HL-60/S4 treated with phorbol 12-myristate 13-acetate at 8.2 ng/mL for 4 days and 3 days (cell line): ENCODE measurements around the gene ARHGAP23.
"Not testable (repeated sequence)": the region's sequence is repeated elsewhere in the genome, so short reads cannot be mapped to it uniquely, and the experiment has no call there.

Source experiments
- in situ Hi-C: fragments of 300-500 bp; cut with MboI; formaldehyde crosslinking; loops from 2 replicates; pipeline ENCODE4 v1.15.0; 2022; ENCODE audit warnings: low sequenced_read_pairs

The ARHGAP23 gene

DNA sequence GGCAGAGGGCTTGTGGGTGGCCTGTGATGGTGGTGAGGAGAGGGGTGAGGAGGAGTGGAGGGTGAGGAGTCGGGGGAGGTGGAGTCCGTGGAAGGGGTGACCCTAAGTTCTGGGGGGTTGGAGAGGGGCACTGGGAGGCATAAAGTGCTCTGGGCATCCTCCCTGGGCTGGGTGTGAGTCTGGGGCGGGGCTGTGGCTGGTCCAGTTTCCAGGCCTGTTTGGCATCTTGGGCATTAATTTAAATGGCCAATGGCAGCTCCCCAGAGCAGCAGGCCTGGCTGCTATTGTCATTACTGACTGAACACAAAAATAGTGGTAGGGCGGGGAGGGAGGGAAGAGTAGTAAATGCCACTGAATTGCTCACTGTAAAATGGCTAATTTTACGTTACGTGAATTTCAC lies 7.7 kb upstream of the ARHGAP23 start:
- in situ Hi-C loops, result loop anchor here (10.0 kb wide), 2 partner anchors 54 to 244 kb away; no protein-coding TSS in a partner anchor

DNA sequence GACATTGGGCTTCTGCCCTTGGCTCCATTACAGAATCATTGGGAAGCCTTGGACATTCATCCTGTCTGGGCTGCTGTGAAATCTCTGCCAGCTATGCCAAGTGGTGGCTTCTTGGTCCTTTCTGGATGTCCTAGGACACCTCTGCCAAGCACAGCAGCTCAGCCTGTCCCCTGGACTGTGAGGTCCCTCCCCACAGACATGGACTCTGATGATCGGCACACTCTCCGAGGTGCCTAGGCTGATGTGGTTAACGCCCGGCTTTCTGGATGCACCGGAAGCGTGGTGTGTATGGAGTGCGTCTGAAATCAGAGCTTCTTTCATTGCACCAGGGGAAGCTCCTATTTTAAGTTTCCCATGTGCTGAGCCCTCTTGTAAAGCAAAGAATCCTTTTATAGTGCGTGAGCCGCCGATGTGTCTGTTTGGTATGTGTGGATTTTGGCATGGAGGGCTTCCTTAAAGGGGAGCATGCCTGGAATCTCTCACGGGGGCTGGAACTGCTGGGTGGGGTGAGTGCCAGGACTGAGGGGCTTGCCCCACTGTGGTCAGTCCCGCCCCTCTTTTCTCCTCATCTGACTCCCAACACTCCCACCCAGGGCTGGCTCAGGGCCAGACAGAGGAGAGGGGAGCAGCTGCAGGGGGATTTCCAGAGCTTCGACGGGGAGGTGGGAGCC lies 7.0 kb upstream of the ARHGAP23 start:
- in situ Hi-C loops, result loop anchor here (10.0 kb wide), 2 partner anchors 53 to 243 kb away; no protein-coding TSS in a partner anchor

DNA sequence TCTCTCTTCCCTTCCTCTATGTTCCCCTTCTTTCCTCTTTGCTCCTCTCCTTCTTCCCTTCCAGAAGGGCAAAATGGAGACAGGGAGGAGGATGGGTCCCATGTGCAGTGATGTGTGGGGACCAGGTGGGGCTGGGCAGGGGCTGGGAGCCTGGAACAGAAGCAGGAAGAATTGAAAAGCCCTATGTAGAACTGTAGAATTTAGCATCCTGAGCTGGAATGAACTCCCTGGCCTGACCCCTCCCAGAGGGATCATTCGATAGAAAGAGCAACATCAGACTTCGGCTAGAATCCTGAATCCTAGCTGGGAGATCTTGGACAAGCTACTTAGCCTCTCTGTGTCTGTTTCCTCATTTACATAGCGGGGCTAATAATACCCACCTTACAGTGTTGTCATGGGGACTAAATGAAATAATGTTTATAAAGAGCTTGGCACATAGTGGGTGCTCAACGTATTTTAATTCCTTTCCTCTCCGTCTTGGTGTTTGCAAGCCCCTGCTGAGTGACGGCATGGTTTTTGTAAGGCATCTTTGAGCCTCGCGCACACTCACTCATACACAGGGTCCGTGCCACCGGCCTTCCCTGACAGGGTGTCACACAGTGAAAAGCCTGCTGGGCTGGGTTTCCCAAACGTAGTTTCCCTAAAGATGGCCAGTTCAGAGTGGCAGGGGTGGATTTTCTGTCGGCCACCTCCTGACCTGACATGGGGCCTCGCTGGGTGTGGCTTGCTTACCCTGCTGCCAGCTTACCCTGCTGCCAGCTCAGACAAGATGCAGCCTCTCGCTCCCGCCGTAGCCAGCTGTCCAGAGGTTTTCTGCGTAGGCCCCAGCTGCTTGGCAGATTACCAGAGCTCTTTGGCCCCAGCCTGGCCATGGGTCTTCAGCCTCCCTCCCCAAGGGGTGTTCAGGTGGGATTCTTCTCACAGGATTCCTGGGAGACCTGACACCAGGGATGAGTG lies 6.1 kb upstream of the ARHGAP23 start:
- in situ Hi-C loops, result loop anchor here (10.0 kb wide), 2 partner anchors 53 to 243 kb away; no protein-coding TSS in a partner anchor

DNA sequence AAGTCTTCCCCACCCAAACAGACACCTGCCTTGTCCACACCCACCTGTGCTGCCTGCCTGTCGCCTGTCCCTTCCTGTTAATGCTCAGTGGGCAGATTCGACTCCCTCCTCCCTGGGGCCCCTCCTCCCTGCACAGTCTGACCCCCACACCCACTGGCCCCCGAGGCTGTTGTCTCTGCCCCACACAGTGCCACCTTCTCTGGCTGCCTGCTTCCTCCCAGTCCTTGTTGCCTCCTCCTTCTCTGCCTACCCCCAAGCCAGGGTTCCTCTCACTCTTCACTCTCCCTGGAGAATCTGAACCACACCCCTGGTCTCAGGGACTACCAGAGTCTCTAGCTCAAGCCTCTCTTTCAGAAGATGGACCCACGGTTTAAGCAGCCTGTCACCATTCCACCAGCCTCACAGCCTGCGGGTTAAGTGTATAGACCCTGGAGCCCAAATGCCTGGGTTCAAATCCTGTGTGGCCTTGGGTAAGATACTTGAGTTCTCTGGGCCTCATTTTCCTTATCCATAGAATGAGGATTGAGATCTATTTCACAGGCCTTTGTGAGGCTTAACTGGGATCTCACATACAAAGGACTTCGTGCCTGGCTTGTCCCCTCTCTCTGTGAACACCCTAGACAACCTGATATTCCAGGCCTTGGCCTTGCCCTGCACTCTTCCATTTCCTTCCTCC lies 3.8 kb upstream of the ARHGAP23 start:
- in situ Hi-C loops, result loop anchor here (10.0 kb wide), 2 partner anchors 50 to 240 kb away; no protein-coding TSS in a partner anchor

DNA sequence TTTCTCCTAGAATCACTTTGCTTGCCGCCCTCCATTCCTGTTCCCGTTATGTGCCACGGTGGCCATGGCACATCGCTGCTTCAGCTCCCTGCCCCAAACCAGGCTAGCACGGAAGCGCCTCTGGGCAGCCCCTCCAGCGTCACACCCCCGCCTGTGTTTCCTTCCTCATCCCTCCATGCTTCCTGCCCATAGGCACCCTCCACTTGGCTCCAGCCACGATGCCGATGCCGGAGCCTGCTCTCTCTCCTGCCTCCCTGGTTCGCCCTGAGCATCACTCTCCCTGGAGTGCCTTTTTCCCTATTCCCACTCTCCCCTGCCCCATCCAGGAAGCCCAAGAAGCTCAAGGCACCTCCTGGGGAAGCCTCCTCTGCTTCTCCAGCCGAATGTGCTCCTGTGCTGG lies 3.2 kb upstream of the ARHGAP23 start:
- in situ Hi-C loops, result loop anchor here (10.0 kb wide), 2 partner anchors 50 to 240 kb away; no protein-coding TSS in a partner anchor

DNA sequence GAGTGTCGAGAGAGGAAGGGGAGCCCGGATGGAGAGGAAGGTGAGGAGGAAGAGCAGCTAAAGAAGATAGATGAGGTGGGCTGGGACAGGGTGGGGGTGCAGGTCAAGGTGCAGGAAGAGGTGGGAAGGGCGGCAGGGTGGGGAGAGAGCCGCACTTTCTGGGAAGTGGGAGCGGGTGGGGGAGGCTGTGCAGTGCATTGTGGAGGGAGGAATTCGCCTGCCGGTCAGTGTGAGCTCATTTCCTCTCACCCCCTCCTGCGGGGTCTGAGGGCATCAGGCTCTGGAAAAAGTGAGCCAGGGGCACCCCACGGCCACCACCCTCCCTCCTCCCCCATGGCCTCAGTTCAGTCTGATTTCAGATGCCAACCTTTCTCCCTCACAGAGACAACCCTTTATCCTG lies 2.5 kb upstream of the ARHGAP23 start:
- in situ Hi-C loops, result loop anchor here (10.0 kb wide), 2 partner anchors 49 to 239 kb away; no protein-coding TSS in a partner anchor

DNA sequence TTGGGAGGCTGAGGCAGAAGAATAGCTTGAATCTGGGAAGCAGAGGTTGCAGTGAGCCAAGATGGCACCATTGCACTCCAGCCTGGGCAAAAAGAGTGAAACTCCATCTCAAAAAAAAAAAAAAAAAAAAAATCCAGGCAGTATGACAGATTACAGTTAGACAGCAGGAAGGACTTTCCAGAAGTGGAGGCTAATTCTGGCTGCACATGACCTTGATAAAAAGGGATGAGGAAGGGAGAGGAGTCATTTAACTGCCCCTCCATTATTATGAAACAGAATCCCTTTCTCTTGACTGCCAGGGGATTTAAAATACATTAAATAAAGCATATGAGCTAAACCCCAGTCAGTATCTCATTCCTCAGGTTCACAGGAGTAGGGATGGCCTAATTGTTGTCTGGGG lies 1.8 kb upstream of the ARHGAP23 start:
- in situ Hi-C loops, result loop anchor here (10.0 kb wide), 2 partner anchors 48 to 238 kb away; no protein-coding TSS in a partner anchor

DNA sequence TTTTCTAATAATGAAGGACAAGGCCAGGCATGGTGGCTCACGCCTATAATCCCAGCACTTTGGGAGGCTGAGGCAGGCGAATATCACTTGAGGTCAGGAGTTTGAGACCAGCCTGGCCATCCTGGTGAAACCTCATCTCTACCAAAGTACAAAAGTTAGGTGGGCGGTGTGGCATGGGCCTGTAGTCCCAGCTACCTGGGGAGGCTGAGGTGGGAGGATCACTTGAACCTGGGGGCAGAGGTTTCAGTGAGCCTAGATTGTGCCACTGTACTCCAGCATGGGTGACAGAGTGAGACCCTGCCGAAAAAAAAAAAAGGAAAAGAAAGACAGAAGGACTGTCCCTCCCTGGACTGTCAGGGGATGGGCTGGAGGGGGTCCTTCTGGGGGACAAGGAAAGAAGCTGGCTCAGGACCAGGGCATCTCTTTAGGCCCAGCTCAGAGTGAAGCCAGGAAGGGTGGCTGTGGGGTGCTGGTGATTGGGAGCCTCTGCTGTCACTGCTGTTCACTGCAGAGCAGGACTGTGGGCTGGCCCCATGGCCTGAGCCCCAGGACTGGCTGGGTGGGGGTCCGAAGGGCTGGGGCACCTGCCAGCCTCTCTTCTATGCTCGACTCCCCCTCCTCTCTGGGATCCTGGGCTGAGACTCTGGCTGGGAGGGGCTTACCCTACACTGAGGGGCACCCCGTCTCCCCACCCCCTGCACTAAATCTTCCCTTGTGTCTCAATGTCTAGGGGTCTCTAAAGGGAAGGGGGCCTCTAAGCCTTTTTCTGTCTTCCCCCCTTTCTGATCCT lies 909 bp upstream of the ARHGAP23 start:
- in situ Hi-C loops, result loop anchor here (10.0 kb wide), 2 partner anchors 47 to 237 kb away; no protein-coding TSS in a partner anchor

DNA sequence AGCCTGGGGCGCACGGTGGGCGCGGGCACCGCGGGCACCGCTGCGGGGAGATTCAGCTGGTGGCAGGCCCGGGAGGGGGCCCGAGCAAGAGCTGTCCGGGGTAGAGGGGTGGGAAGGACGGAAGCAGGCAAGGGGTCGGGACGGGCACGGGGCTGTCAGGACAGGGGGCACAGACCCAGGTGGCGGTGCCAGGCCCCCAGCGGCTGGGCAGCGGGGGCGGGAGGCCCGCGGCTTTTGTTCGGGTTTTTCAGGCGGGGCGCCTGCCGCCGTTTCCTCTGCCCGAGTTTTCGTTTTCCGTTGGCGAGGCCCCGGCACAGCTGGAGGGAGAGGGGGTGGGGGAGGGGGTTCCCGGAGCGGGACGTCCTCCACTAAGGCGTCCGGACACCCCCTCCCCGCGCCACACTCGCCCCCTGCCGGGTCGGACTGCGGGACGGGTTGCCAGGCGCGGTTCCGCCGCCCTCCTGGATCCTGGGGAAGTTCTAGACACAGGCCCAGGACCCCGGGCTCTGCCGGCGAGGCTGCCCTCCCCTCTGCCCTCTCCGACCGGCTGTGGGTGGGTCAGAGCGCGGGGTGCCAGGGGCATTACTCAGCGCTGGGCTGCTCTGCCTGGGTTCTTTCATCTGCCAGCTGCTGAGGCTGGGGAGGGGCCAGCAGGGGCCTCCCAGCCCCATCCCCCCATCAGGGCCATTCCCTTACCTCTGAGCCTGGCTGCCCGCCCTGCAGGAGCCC lies 543 bp downstream of the ARHGAP23 start:
- in situ Hi-C loops, result loop anchor here (10.0 kb wide), 2 partner anchors 46 to 236 kb away; no protein-coding TSS in a partner anchor

DNA sequence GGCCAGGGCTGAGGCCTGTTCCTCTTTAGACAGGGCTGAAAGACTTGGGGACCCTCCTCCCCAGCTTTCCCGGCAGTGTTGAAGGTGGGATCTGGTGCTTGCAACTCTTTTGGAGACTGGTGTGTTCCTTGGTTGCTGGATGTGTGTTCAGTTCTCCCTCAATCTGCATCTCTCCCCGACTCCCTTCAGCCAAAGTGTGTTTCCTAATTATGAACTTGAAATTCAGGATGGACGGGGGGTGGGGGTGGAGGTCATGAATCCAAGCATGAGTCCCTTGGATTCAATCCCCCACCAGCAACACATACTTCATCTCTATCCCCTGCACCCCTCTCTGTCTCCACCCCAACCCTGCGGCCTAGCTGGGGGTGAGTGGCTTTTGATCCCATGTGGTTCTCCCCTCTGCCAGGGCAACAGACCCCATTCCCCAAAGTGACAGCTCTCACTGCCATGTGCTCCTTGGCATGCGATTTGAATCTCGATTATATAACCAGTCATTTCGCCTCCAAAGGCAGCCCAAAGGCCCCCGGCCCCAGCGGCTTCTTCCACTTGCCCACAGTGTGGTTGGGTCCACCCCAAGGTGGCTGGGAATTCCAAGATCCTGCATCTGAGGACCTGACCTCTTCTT lies 1.3 kb downstream of the ARHGAP23 start:
- in situ Hi-C loops, result loop anchor here (10.0 kb wide), 2 partner anchors 45 to 235 kb away; no protein-coding TSS in a partner anchor

DNA sequence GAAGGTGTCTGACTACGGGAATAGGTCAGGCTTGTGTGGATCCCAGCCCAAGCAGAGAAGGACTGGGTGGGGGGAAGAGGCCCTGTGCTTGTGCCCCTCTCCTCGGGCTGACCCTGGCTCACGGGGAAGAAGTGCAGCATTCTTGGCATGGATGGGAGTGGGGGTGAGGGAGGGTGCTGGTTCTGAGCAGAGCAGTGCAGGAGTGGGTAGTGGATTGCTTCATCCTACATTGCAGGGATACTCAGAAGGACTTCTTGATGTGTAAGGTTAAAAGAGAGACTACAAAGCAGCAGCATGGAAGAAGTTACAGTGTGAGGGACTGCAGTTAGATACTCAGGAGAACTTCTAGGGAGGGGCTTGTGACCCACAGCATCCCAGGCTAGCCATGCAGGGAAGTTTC lies 2.1 kb downstream of the ARHGAP23 start:
- in situ Hi-C loops, result no loop called here

DNA sequence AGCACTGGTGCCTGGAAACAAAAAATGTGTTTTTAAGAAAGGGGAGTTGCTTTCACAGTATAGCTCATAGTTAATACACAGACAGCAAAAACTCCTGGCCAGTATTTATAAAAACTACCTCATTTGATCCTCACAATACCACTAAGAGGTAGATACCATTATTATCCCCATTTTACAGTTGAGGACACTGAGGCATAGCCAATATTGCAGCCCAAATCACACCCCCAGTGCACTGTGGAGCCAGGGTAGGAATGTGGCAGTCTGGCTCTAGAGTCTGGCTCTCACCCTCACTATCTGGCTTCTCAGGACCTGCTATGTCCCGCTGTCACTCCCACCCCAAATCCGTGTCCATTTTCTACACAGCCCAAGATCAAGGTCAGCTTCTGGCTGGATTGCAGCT lies 2.6 kb downstream of the ARHGAP23 start:
- in situ Hi-C loops, result no loop called here

DNA sequence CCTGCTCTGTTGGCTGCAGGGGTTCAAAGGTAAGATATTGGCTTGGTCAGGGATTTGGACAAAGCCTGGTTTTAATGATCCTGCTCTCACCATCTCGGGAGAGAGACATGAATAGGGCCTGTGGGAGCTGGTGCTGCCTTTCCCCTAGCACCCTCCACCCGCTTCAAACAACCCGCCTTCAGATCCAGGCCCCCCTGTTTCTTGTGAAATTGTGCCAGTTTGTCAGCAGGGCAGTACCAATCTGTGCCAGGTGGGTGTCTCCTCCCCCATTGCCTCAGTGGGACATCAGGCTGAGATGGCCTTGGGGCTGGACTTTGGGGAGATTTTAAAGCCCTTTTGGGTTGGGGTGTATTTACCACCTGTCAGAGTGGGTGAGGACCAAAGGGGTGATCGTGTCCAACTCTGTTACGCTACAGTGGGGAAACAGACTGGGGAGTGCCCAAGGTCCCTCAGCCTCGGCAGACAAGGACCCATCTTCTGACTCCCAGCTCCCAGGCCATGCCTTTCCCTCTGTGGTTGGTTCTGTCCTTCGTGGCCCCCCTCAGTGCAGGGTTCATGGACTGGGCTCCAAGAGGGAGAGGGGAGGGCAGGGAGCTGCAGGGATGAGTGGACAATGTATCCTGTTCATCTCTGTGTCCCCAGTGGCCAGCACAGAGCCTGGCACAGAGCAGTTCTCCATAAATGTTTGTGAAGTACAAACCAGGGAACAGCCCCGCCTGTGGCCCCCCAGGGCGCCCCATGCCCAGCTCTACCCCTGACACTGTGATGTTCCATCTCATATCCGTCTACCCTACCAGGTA lies 3.3 kb downstream of the ARHGAP23 start:
- in situ Hi-C loops, result no loop called here

DNA sequence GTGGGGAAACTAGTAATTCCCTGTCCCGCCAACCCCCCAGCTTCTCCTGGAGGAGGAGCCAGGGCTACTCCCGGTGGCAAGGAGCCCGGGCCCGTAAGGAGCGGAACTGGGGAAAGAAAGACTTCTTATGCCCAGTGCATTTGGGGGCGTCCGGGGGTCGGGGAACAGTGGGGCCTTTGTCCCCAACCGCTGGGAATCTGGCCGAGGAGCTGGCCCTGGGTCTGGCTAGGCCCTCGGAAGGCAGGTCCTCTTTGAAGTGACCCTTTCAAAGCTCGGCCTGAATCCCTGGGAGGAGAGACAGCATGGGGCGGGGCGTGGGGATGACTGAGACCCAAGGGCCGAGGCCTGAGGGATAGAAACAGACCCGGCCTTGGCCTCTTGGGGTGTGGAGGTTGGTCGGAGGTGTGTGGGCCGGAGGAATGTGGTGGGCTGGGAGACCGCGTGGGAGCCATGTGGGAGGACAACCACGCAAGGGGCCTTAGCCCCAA lies 6.0 kb downstream of the ARHGAP23 start:
- in situ Hi-C loops, result no loop called here

DNA sequence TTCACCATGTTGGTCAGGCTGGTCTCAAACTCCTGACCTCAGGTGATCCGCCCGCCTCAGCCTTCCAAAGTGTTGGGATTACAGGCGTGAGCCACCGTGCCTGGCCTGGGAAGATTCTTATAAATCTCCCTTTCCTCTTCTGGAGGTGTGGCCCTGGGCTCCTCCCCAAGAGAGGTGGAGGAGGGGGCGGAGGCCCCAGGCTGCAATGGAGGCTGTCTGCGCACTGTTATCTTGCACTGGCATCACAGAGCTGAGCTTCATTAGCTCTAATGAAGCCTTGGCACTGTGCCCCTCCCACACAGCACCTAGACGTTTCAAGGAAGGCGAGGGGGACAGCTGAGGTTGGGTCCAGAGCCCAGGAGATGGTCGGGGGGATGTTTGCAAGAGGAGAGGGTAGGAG lies 7.5 kb downstream of the ARHGAP23 start:
- in situ Hi-C loops, result no loop called here

DNA sequence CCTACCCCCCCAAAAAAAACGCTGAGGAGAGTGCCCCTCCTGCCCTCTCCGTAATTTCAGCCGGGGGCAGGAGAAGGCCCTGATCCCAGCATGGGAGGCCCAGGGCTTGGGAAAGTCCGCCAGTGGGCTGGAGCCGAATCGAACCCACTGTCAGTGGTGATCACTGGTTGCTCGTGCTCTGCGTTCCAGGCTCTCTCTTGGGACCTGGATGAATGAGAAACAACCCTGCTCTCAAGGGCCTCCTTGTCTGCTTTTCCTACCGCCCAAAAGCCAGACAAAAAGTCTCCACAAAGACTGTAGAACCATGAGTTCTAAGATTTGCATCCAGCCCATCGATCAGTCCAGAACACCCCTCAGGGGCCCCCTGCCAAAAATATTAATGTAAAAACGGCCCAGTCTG lies 8.1 kb downstream of the ARHGAP23 start:
- in situ Hi-C loops, result no loop called here

DNA sequence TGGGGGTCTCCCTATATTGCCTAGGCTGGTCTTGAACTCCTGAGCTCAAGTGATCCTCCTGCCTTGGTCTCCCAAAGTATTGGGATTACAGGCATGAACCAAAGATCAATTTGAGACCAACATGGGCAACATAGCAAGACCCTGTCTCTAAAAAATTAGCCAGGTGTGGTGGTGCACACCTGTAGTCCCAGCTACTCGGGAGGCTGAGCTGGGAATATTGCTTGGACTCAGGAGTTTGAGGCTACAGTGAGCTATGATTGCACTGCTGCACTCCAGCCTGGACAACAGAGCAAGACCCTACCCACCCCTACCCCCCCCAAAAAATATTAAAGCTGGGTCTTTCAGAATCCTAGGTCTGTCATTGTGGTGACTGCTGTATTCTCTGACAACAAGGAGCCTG lies 9.0 kb downstream of the ARHGAP23 start:
- in situ Hi-C loops, result not testable (repeated sequence)

DNA sequence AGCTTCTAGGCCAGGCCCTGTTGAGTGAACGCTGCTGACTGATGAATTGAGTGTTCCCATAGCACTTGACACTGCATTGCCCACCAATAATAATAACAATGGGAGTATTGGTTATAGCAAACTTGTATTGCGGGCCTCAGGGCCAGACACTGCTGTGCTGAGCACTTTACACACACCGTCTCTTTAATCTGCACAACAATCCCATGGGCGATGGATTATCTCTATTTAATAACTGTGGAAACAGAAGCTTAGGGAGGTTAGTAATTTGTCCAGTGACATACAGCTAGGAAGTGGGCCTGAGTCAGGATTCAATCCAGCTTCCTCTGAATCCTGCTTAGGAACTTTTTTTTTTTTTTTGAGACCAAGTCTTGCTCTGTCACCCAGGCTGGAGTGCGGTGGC lies 11.2 kb downstream of the ARHGAP23 start:
- in situ Hi-C loops, result no loop called here
